Dermis blood vessel endothelial cell (primary cell): ENCODE data around the gene PPIF. TPM values are rescaled to one million over a fixed set of nuclear protein-coding genes. Genes with fewer than 3 reads are reported as not detected.

Experiments used
- DNase-seq: peaks from one replicate; pipeline ENCODE4 v3.0.0; 2010
- total RNA-seq: library from RNA; depleted of rRNA; stranded (reverse); fragments of >200 nt; gene quantifications from 2 replicates; pipeline ENCODE4 v1.2.3, GENCODE V29; 2014

PPIF gene
- total RNA-seq, 1 donor from 2014 or later, result 14.5 TPM

DNA sequence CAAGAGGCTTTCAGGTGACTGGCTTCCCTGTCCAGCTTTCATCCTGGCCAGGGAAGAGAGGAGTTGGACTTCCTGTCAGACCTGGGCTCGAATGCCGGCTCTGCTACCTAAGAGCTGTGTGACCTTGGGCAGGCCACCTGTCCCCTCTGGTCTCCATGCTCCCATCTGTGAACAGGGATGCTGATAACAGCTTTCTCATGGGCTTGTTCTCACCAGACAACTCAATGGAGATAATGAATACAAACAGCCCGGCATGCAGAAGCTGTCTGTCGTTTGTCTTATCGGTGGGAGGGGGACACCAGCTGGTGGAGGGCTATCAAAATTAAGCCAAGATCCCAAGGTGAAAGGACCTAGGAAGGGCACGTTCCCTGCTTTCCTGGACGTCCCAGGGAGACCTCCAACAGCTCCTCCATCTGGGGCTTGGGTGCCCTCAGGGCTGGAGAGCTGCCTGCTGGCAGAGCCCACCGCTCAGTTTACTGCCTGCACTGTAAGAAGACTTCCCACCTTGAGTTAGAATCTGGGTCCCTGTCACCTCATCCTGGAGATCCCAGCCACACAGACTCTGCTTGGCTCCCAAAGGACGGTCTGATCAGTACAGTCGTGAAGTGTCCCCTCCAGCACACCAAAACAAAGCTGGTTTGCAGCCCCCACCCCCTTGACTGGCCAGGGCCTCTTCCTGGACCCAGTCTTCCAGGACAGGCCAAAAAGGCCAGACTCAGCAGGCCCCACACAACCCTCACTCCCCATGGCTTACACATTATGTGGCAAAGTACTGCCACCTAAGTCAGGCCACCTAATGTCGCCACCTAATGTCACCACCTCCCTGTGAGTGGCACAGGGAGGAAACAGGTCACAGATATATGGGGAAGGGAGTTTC lies 40.9 kb downstream of the PPIF start:
- DNase-seq, result no peak

GRCh38 chr10:79390057-79390456 lies 42.8 kb downstream of the PPIF start:
- no peak for DNase-seq

DNA sequence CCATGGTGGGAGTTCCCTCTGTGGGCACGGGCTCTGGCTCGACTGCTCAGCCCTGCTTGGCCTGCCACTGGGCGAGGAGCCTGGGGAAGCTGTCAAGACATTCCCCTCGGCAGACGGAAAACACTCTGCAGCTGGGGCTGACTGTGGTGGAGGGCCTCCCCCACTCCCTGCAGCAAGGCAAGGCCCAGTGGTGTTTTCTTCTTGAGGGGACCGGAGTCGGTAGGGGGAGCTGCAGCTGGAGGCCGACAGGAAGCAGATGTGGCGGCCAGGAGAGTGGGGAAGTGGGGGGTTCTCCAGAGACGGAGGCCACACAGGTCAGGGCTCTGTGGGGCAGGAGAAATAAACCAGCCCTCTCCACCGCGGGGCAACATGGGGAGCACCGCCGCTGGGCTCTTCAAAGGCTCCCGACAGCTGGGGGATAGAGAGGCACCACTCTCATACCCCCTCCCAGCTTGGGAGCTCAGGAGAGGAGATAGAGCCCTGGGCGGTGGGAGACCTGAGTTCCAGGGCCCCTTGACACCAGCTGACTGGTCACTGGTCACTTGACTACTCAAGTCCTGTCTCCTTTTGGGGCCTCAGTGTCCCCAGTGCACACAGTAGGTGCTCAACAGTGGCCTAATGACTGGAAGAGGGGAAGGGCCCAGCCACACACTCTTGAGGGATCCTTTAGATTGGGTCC lies 43.4 kb downstream of the PPIF start:
- DNase-seq, result no peak

- DNase-seq, result no peak
These were observed 44.2 kb downstream of the PPIF start for GRCh38 chr10:79391231-79392019.

DNA sequence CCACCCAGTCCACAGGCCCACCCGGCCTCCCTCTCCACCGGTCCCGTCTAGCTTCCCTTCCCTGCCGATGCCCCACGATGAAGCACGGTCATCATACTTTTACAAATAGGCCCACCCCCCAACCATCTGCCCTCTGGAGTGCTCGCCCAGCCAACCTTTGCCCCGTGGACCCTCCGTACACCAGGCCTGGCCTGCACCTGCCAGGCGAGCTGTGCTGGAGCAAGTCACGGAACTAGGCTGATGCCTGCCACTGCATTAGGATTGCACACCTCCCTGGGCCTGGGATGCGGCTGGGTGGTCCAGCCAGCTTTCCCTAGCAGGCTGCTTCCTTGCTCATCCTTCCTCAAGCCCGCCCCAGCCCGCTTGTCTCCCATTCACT lies 44.7 kb downstream of the PPIF start:
- DNase-seq, result no peak

- no peak for DNase-seq
These were observed 45.4 kb downstream of the PPIF start for GRCh38 chr10:79392506-79393176.

- DNase-seq, result no peak
These were observed 46.1 kb downstream of the PPIF start for GRCh38 chr10:79393221-79393923.

DNA sequence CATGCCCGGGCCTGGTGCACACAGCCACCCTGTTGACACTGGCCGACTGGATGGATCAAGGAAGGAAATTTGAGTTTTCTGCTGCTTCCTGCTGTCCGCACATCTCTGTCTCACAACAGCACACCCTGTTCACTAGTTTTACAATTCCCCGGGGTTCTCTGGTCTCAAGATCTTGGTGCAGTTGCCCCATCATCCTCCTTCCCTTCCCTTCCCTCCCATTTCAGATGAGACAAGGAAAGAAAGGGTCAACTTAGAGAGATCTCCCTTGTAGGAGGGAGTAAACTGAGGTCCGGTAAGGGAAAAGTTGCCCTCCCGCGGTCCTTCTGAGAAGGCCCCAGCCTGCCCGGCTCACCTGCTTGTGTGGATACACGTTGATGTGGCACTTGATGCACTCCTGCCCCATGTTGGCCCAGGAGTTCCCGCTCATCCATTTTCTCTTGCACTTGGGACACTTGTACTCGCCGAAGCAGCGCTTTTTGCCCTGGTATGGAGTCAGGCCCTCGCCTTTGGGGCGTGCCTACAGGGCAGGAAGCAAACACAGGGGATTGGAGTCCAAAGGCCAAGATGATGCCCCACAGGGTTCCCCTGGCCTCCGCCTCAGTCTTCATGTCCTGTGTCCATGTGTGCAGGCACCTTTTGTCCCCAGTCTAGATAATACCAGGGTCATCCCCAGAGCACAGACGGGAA lies 46.8 kb downstream of the PPIF start:
- DNase-seq, result no peak

DNA sequence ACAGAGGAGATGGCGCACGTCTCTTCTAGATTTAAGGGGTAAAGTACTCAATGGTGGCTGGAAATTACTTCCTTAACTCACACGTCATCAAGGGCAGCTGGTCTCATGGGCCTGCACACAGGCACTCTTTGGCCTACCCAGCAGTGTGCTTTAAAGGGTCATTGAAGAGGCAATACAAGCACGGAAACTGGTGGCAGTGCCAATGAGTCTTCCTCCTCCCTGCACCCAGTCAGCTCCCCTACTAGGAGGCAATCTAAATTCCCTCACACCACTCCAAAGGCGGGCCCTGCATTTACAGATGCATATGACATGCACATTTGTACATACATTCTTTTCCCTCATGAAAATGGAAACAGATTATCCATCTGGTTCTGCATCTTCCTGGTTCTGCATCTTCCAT lies 47.4 kb downstream of the PPIF start:
- no peak for DNase-seq

- DNase-seq, result no peak
These were observed 49.3 kb downstream of the PPIF start for GRCh38 chr10:79396520-79396919.

GRCh38 chr10:79397051-79397450 lies 49.8 kb downstream of the PPIF start:
- no peak for DNase-seq

- no peak for DNase-seq
These were observed 50.5 kb downstream of the PPIF start for GRCh38 chr10:79397575-79398303.

DNA sequence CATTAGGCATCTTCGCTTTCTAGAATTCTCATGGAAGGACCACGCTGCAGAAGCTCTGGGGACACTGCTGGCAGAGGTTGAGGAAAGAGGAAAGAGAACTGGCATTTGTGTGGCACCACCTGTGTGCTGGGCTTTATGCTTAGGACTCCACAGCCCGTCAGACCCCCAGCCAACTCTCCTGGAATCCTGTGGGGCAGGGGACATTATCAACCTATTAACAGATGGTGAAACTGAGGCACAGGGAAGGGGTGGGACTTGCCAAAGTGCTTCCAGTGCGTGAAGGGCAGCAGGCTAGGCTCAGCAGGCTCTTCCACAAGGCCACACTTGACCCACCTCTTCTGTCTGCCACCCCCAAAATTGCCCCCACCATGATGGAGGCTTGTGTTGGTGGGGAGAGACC lies 51.4 kb downstream of the PPIF start:
- no peak for DNase-seq

DNA sequence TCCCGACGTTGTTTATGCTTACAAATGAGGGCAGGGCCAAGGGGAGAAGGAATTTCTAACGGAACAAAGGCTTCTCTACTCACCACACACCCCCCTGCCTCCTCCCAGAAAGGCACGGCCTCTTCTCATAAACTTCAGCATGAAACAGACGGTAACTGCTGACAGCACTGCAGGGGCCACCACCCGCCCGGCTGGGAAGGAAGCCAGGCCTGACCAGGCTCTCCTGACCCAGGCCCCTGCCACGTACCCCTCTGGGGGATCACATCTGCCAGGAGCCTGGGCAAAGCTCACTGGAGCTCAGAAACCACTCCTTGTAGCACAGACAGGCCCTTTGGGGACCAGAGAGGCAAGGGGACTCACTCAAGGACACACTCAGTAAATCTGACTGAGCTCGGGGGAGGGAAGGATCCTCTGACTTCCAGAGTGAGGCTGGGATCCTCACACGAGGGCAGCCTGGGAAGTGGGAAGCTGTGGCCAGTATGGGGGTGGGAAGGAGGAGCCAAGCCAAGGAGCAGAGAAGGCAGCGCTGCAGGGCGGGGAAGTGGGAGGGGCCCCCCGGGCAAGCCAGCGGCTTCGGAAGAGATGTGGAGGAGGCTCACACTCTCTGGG lies 52.1 kb downstream of the PPIF start:
- peak; percentile 32 for DNase-seq

DNA sequence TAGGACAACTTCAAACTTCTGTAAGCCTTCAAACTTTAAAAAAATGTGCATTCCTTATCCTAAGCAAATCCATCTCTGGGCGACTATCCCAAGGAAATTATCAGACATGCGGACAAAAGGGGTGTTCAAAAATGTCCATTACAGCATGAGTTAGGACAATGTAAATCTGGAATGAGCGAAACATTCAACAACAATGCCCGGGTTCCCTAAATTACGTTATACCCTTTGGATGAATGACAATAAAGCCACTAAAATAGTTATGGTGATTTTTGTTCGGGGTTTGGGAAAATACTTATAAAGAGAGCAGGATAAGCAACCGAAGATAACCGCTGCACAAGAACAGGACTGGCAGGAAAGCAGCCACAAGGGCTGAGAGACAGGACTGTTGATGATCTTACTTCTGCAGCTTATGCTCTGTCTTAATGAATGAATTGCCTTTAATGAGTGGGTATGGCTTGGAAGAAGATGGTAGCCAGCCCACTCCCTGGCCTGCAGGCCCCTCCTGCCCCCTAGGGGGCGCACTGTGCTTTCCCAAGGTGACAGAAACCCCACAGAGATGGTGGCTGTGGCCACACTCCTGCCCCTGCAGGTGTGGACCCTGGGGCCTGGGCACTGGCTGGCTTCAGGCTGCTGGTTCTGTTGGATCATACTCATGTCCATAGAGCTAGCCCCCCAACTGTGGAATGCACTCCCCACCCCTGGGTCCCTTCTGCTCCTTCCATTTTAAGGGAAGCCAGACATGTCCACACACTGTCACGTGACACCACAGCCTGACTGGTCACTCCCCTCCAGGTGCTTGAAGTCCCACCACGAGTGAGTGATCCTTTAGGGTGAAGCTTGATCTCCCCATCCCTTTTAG lies 53.1 kb downstream of the PPIF start:
- peak; percentile 64 for DNase-seq

- no peak for DNase-seq
These were observed 54.0 kb downstream of the PPIF start for GRCh38 chr10:79401015-79401921.

DNA sequence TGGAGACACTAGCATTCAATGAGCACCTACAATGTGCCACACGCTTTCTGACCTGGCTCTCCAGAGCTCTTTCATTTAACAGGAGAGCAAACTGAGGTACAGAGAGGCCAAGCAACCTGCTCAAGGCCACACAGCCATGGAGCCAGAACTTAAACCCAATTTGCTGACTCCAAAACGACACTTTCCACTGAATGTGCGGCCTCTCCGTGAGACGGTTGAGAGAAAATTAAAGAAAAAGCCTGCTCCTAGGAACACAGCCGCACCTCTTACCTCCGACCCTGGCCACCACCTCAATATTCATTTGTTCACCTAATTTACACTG lies 55.3 kb downstream of the PPIF start:
- no peak for DNase-seq

DNA sequence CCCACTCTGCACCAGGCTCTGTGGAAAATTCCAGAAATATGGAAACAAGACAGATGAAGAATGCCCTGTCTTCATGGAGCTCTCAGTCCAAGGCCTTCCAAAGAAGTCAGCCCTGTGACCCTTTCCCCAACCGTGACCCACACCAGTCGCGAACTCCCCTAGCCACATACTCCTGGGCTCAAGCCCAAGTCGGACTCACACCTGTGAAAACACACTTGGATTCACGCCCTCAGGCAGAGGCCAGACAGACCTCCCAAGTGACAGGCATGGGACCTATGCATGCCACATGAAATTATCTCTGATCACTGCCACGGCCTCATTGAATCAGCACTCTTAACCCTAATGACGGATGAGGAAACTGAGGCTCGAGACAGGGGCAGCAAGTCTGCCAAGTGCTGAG lies 55.7 kb downstream of the PPIF start:
- no peak for DNase-seq
